NCI-H1694 treated with DMSO at 0.1 percent for 48 hours (cell line): ENCODE results near the gene SOX13.

Source experiments
- DNase-seq: peaks from one replicate; lab custom pipeline; 2025; lab: John Stamatoyannopoulos, UW

Gene SOX13

DNA sequence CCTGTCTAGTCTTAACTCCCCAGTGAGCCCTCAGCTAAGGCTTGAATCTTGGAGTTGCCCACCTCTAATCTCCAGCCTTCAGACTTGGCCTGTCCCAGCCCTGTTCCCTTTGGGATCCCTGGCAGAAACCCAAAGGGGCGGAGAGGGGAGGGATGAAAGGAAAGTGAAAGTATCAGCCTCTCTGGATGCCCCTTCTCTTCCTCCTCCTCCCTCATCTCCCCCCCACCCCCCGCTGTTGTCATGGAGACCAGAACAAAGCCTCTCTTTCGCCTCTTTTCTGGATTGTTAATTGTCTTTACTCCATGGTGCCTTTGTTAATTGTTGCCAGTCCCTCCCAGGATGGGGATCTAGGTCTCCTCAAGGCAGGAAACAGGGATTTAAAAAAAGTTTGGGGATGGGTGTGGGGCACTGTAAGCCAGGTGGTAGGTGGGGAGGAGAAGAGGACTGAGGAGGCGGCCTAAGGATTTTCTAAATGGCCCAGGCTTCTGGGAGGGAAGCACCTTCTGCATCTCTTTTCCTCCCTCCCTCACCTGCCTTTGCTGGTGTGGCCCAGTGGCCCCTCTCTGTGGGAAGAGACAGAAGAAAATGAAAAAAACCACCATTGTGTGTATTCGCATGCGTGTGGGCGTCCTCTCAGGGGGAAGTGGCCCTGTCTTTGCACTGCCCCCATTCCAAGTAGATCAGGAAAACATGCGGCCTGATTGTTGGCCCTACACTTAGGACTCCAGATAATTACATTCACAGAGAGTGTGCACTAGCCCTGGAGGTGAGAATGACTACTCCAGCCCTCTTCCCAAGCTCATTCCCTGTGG, 7.5 kb upstream of the SOX13 start:
- no peak for DNase-seq

GRCh38 chr1:204065986-204066300, 7.0 kb upstream of the SOX13 start:
- no peak for DNase-seq

DNA sequence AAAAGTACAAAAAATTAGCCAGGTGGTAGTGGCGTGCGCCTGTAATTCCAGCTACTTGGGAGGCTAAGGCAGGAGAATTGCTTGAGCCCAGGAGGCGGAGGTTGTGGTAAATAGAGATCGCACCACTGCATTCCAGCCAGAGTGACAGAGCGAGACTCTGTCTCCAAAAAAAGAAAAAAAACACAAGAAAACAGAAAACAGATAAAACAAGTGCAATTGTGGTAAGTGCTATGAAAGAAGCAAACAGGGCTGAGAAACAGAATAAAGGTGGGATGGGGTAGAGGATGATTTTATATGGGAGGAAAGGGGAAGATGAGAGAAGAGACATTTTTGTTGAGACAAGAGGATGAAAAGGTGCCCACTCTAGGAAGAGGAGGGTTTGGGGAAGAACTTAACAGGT, 5.0 kb upstream of the SOX13 start:
- DNase-seq, result no peak

DNA sequence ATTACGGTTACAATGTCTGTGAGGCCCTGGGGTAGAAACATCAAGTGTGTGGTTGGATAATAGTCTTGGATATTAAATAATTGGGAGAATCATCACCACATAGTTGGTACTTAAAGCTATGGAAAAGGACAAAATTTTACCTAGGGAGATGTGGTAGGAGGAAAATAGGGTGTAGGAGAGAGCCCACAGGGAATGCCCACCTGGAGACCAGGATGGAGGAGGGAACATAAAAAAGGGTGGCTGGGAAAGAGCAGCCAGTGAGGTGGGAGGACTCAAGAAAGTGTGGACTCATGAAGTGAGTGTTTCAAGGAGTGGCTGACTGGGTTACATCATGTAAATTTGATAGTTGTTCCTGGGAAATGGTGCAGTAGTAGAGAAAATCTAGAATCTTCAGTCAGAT, 3.0 kb upstream of the SOX13 start:
- DNase-seq, result no peak

GRCh38 chr1:204070895-204071294, 2.0 kb upstream of the SOX13 start:
- DNase-seq, result no peak

- no peak for DNase-seq
Measured at GRCh38 chr1:204073837-204074273, 940 bp downstream of the SOX13 start.

GRCh38 chr1:204074274-204075138, 1.6 kb downstream of the SOX13 start:
- DNase-seq, result peak; percentile 25

GRCh38 chr1:204075139-204075521, 2.2 kb downstream of the SOX13 start:
- no peak for DNase-seq

DNA sequence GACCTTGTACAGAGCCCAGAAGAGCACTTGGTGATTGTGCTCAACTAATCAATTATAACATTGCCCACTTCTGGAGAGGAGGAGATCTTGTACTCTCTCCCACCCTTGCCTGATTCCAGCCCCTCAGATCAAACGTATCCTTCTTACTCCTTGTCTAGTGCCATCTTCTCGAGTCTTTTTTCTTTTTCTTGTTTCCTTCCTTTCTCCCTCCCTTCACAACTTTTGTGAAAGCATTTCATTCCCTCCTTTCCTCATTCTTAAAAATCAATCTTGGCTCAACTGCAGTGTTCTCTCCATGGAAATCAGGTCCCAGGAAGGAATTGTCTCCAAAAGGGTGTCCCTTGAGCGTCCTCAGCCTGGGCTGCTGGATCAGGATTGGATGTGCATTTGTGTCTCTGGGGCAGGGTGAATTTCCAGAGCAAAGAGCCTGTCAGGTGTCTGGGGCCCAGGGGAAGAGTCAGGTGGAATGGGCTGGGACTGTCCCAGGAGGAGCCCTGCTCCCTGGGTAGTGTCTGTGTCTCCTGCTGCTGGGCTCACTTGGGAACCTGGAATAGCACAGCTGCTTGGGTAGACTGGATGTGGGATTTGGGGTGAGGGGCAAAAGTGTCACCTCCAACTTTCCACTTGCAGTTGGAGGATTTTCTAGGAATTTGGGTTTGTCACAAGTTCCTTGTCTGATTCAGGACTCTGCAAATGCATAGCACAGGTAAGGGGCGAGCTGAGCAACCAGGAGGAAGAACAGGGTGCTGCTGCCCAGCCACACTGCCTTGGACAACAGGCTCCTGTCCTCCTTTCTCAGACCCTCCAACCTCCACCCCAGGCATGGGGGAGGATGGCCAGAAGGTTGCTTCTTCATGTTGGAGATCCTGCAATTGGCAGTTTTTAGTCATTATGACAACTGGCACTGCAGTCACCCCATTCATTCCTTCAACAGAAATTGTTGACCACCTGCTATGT, 3.3 kb downstream of the SOX13 start:
- DNase-seq, result no peak

GRCh38 chr1:204076891-204077290, 4.0 kb downstream of the SOX13 start:
- DNase-seq, result no peak

GRCh38 chr1:204077979-204078696, 5.2 kb downstream of the SOX13 start:
- DNase-seq, result no peak

DNA sequence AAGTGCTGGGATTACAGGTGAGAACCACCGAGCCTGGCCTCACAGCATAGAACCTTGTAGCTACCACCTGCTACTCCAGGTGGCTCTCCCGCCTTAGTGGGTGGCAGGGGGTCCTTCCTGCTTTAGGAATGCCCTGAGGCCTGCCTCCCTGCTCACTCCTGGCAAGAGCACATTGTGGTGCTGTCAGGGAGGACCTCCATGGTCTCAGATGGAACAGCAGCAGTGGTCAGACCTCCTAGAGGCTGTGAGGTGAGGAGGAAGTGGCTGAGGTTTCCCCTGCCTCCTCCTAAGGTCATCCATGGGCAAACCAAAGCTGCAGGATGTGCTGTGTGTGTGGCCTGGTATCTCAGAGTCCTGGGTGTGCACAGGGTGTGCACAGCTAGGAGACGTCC, 6.7 kb downstream of the SOX13 start:
- no peak for DNase-seq

DNA sequence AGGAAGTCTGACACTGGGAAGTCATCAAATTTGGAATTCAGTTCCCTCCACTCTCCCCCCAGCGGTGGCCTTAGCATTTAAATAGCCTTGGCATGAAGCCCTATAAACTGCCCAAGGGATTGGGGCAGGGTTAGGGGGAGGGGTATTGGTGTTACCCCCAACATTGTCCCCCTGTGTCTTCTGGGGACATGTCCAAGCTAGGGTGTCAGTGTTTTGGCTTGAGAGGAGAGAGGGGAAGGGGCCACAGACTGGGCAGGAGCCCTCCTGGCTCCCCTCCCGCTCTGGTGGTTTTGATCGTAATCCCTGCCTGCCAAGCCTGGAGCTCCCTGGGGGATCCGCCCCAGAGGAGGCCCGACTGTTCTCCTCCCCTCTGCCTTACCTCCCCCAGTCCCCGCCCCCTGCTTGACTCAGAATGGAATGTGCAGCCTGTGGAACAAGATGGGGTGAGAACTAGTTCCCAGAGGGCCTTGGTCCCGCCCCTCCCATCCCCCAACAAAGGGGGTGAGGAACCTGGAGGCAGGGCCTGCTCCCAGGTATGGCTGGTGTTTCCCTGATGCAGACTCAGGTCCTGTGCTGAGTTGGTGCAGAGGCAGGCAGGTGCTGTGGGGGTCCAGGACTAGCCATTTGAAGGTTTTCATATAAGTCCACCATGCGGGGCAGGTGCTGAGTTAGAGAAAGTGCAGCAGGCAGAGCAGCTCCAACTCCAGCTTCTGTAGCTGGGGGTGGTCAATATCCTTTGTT, 7.4 kb downstream of the SOX13 start:
- peak; percentile 31 for DNase-seq

DNA sequence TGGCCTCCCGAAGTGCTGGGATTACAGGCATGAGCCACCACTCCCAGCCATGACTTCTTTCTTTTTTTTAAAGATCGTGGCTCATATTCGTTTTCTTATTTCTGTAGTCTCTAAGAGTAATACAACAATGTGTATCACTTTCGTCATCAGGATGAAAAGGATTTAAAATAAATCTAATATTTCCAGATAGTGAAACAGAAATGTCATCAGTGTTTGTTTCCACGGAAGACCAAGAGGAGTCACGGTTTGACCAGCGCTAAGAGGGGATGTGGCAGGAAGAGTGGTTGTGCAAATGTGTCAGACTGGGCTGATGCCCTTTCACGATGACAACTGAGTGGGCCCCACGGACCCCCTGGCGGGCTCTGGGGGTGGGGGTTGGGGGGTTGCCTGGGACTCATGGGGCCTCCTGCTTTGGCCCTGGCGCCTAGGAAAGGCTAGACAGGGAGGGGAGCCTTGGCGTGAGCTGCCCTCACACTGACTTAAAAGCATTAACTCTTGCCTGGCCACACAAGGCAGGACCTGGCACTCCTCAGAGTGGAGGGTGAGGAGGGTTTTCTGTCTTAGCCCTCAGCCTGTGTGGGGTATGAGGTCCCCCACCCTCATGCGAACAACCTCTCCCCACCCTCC, 8.4 kb downstream of the SOX13 start:
- no peak for DNase-seq

DNA sequence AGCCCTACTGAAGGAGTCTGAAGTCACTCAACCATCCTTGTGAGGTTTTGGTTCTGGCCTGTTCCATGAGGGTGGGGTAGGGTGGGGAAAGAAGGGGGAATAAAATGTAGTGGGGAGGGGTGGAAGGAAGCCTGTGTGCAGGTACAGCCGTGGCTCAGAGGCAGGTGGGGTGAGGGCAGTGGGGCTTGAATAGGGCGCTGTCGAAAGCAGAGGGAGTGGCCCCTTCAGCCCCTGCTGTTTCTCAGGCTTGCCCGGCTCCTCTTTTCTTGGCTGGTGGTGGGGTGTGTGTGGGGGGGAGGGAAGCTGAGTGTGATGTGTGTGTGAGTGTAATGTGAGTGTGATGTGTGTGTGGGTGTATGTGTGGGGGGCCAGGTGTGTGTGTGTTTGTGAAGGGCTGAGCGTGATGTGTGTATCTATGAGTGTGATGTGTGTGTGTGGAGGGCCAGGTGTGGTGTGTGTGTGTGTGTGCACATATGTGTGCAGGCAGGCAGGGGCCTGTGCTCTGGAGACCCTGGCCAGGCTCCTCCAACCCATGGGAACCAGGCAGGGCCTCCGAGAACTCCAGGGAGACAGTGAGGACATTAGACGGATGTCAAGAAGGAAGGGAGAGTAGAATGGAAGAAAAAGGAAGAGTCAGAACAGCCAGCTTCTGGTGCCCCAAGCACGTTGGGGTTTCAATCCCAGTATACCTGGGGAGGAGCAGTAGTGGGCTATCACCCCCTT, 9.0 kb downstream of the SOX13 start:
- no peak for DNase-seq

GRCh38 chr1:204083491-204083890, 10.6 kb downstream of the SOX13 start:
- no peak for DNase-seq

- DNase-seq, result peak; percentile 54
Measured at GRCh38 chr1:204084247-204084772, 11.4 kb downstream of the SOX13 start.

- no peak for DNase-seq
Measured at GRCh38 chr1:204085876-204086275, 13.0 kb downstream of the SOX13 start.

DNA sequence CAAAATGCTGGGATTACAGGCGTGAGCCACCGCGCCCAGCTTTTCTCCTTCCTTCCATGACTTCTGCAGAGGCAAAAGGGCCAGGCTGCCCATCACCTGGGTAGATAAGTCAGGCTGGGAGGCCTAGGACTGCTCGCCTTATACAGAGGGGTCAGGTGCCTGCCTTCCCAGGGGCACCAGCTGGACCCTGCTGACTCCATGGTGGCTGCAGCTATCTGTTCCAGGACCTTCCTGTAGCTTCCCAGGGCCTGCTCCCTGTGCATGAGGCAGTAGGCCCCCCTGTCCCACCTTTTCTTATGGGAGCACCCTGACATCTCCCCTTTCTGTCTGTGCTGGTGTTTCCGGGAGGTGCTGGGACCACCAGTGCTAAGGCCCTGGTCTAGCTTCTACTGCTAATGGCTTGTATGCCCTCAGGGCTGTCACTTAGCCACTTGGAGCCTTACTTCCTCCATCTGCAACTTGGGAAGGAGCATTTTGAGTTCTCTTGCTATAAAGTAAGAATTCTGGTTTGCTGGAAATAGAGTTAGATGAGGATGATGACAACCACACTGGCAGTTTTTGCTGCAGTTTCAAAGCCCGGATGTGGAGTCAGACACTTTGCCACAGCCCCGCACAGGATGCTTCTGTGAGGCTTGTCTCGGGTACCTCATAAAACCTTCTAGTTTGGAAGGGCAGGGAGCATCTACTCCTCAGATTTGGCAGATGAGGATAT, 14.4 kb downstream of the SOX13 start:
- no peak for DNase-seq
